Measurements from ENCODE around the gene LLGL1. TPM values are rescaled to one million over a fixed set of nuclear protein-coding genes. Genes with fewer than 3 reads are reported as not detected.

The LLGL1 gene
- total RNA-seq, 2 experiments from 2014 or later = 27.1 to 27.3 TPM

Other genes with a start within 250 kb of the LLGL1 start
- gene ATPAF2, start 186.5 kb upstream of the LLGL1 start, total RNA-seq = 10 to 100 TPM; 23.9 to 27.0 TPM
- gene GID4, start 186.2 kb upstream of the LLGL1 start, total RNA-seq = 1 to 10 TPM; 8.3 to 8.9 TPM
- 10 to 100 TPM; 48.1 to 53.5 TPM for gene DRG2, start 137.7 kb upstream of the LLGL1 start, total RNA-seq
- gene MYO15A, start 116.9 kb upstream of the LLGL1 start, total RNA-seq = under 1 TPM; 0.34 TPM
- gene ALKBH5, start 41.8 kb upstream of the LLGL1 start, total RNA-seq = 100 to 1,000 TPM; 117 to 121 TPM
- gene FLII, start 33.1 kb downstream of the LLGL1 start, total RNA-seq = 100 to 1,000 TPM; 338 to 364 TPM
- gene MIEF2, start 35.0 kb downstream of the LLGL1 start, total RNA-seq = 10 to 100 TPM in 1 of 2 experiments, 1 to 10 TPM in 1; 9.0 to 11.1 TPM
- gene TOP3A, start 89.4 kb downstream of the LLGL1 start, total RNA-seq = 10 to 100 TPM; 75.9 to 77.3 TPM
- 10 to 100 TPM; 23.7 TPM for gene SMCR8, start 89.7 kb downstream of the LLGL1 start, total RNA-seq
- gene SHMT1, start 137.9 kb downstream of the LLGL1 start, total RNA-seq = 10 to 100 TPM; 60.7 to 61.8 TPM
- not detected for gene EVPLL, start 152.1 kb downstream of the LLGL1 start, total RNA-seq